Eye (tissue), 1 donor: ENCODE measurements around the gene SOS2.
"Not testable (repeated sequence)": the region's sequence is repeated elsewhere in the genome, so short reads cannot be mapped to it uniquely, and the experiment has no call there.

ENCODE experiments used
- DNase-seq: peaks from one replicate; pipeline ENCODE4 v3.0.0-alpha.2; 2015

The SOS2 gene

GRCh38 chr14:50225067-50225973 lies 6.1 kb downstream of the SOS2 start:
- DNase-seq: peak; percentile 74

- no peak for DNase-seq
These were observed 9.2 kb downstream of the SOS2 start for GRCh38 chr14:50222055-50222613.

DNA sequence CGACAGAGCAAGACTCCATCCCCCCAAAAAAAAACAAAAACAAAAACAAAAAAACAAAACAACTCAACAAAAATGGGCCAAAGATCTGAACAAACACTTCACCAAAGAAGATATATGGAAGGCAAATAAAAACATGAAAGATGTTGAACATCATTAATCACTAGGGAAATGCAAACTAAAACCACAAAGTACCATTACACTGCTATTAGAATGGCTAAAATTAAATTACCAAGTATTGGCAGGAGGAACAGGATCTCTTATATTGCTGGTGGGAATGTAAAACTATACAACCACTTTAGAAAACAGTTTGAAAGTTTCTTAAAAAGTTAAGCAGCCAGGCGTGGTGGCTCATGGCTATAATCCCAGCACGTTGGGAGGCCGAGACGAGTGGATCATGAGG lies 12.9 kb downstream of the SOS2 start:
- DNase-seq: no peak

GRCh38 chr14:50215416-50215815 lies 16.0 kb downstream of the SOS2 start:
- no peak for DNase-seq

GRCh38 chr14:50213795-50214194 lies 17.6 kb downstream of the SOS2 start:
- DNase-seq: no peak

GRCh38 chr14:50212726-50213125 lies 18.7 kb downstream of the SOS2 start:
- no peak for DNase-seq

GRCh38 chr14:50210074-50210473 lies 21.3 kb downstream of the SOS2 start:
- DNase-seq: no peak

- no peak for DNase-seq
These were observed 32.9 kb downstream of the SOS2 start for GRCh38 chr14:50198499-50198898.

- DNase-seq: no peak
These were observed 39.9 kb downstream of the SOS2 start for GRCh38 chr14:50191499-50191898.

- DNase-seq: no peak
These were observed 45.3 kb downstream of the SOS2 start for GRCh38 chr14:50186107-50186506.

GRCh38 chr14:50173891-50174290 lies 57.5 kb downstream of the SOS2 start:
- no peak for DNase-seq

- no peak for DNase-seq
These were observed 59.5 kb downstream of the SOS2 start for GRCh38 chr14:50171895-50172294.

DNA sequence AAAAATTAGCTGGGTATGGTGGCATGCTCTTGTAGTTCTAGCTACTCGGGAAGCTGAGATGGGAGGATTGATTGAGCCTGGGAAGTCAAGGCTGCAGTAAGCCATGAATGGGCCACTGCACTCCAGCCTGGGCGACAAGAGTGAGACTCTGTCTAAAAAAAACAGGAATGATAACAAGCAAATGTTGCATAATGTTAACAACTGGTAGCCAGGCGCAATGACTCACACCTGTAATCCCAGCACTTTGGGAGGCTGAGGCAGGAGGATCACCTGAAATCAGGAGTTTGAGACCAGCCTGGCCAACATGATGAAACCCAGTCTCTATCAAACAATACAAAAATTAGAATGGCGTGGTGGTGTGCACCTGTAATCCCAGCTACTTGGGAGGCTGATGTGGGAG lies 64.0 kb downstream of the SOS2 start:
- not testable (repeated sequence) for DNase-seq

DNA sequence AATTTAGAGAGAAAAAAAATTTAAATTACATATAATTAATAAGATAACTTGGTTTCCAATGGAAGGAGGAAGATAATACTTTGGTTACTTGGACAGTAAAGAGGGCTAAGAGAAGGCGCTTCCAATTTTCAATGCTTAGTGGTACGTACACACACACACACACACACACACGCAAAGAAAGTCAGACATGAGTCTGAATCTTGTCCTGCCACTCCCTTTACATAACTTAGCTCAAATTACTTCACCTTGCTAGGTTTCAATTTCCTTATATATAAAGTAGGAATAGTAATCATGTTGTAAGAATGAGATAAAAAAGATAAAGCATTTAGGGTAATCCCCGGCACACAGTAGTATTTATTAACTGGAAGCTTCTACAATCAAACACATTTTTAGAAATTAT lies 75.3 kb downstream of the SOS2 start:
- DNase-seq: no peak

GRCh38 chr14:50148799-50149198 lies 82.6 kb downstream of the SOS2 start:
- no peak for DNase-seq

GRCh38 chr14:50139192-50139591 lies 92.2 kb downstream of the SOS2 start:
- no peak for DNase-seq

DNA sequence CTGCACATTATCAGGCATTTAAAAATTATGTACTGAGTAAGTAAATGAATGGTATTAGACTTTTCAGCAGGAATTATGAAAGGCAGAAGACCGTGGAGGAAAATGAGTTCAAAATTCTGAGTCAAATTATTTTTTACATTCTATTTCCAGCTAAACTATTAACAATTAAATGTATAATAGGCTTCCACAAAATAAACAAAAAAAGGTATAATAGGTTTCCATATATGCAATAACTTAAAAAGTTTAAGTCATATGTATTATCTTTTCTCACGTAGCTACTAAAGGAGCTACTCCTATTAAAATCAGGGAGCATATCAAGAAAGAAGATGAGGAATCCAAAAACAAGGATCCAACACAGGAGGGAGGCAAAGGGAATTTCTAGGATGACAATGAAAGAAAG lies 103.6 kb downstream of the SOS2 start:
- DNase-seq: no peak

DNA sequence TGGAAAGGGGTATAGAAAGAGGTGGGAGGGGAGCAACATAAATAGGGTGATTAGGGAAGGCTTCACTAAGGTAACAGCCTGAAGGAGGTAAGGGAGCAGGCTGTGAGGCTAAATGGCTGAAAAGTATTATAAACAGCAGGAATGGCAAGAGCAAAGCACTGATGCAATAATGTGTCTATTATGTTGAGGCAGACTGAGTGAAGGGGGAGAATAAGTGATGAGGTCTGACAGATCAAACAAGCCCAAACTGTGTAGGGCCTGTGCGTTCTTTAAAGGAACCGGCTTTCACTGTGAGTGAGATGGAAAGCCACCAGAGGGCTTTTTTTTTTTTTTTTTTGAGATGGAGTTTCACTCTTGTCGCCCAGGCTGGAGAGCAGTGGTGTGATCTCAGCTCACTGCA lies 108.3 kb downstream of the SOS2 start:
- DNase-seq: peak; percentile 9

DNA sequence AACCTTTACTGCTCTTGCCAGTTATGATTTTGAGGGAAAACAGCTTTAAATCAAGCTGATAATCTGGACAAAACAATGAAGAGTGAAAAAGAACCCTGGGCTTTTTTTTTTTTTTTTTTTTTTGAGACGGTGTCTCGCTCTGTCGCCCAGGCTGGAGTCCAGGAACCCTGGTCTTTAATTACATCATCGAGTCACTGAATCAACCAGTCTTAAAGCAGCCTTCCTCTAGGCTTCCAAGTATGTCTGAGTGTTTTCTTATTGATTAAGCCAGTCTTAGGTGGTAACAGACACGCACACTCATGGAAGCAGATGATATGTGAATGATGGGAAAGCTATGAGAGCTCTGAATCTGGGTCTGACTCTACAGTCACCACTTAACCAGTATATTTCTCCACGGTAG lies 109.1 kb downstream of the SOS2 start:
- DNase-seq: peak; percentile 9

- no peak for DNase-seq
These were observed 109.9 kb downstream of the SOS2 start for GRCh38 chr14:50121486-50121885.

GRCh38 chr14:50117456-50117855 lies 113.9 kb downstream of the SOS2 start:
- peak; percentile 11 for DNase-seq

DNA sequence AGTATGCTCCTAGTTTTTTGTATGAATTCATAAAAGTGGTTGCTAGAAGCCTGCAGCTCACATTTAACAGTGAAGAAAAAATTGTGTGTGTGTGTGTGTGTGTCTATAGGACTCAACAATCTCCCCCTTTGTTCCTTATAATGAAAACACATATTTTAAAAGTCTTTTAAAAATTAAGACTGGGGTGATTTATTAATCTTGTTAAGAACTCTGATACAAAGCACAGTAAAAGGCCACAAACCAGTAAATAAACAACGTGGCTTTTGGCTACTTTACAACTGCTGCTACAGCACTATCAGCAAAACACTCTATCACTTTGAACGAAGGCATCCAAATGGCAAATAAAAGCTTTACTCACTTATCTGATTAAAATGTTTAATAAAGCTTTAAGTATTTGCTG lies 114.4 kb downstream of the SOS2 start:
- no peak for DNase-seq

GRCh38 chr14:50116181-50116956 lies 115.0 kb downstream of the SOS2 start, which contains the start of gene VCPKMT:
Gene VCPKMT (minus strand): TSS chr14:50116572. CDS start chr14:50116552, 20 bp downstream.
- peak; percentile 98 for DNase-seq
